HG03103 (cell line): ENCODE data around the gene MAP3K8.
A peak's percentile ranks its signal among the peaks of the same experiment; 100 is the strongest.
"Not testable (repeated sequence)": the region's sequence is repeated elsewhere in the genome, so short reads cannot be mapped to it uniquely, and the experiment has no call there.

Experiments used
- ATAC-seq: cut with Tn5 transposase; IDR thresholded peaks from one replicate; pipeline ENCODE4 v1.9.1; 2021; ENCODE audit warnings: low read depth; ENCODE audit not compliant: unreplicated experiment

MAP3K8 gene

GRCh38 chr10:30422151-30422695 is 11.8 kb upstream of the MAP3K8 start:
- ATAC-seq: no peak

GRCh38 chr10:30422981-30423654 is 10.9 kb upstream of the MAP3K8 start:
- ATAC-seq: no peak

- ATAC-seq: not testable (repeated sequence)
These were observed 10.2 kb upstream of the MAP3K8 start for GRCh38 chr10:30423655-30424275.

- no peak for ATAC-seq
These were observed 8.5 kb upstream of the MAP3K8 start for GRCh38 chr10:30425336-30426075.

- no peak for ATAC-seq
These were observed 3.3 kb upstream of the MAP3K8 start for GRCh38 chr10:30430544-30431298.

GRCh38 chr10:30431435-30431911 is 2.5 kb upstream of the MAP3K8 start:
- ATAC-seq: no peak

- no peak for ATAC-seq
These were observed 1.2 kb upstream of the MAP3K8 start for GRCh38 chr10:30432622-30433305.

GRCh38 chr10:30433306-30433729 is 666 bp upstream of the MAP3K8 start:
- ATAC-seq: peak; percentile 10

- ATAC-seq: peak; percentile 35
These were observed 489 bp downstream of the MAP3K8 start for GRCh38 chr10:30434273-30435072.

GRCh38 chr10:30435073-30435422 is 1.1 kb downstream of the MAP3K8 start:
- no peak for ATAC-seq

- not testable (repeated sequence) for ATAC-seq
These were observed 1.6 kb downstream of the MAP3K8 start for GRCh38 chr10:30435499-30436167.

- ATAC-seq: no peak
These were observed 2.2 kb downstream of the MAP3K8 start for GRCh38 chr10:30436191-30436611.

- no peak for ATAC-seq
These were observed 2.7 kb downstream of the MAP3K8 start for GRCh38 chr10:30436671-30437030.

- no peak for ATAC-seq
These were observed 3.3 kb downstream of the MAP3K8 start for GRCh38 chr10:30437031-30437841.

- no peak for ATAC-seq
These were observed 4.3 kb downstream of the MAP3K8 start for GRCh38 chr10:30438021-30438850.

GRCh38 chr10:30439931-30440330 is 5.9 kb downstream of the MAP3K8 start:
- ATAC-seq: no peak

GRCh38 chr10:30442019-30442606 is 8.1 kb downstream of the MAP3K8 start:
- ATAC-seq: no peak
